Lung (tissue), 12 donors: Measurements from ENCODE around the gene CHDH. TPM values are rescaled to one million over a fixed set of nuclear protein-coding genes. Genes with fewer than 3 reads are reported as not detected.

Experiments
- ATAC-seq: fragments of 200-7000 bp; cut with Tn5 transposase; one replicate; pipeline ENCODE4 v1.9.1; 2020; ENCODE audit warnings: moderate number of reproducible peaks; ENCODE audit not compliant: insufficient read depth, low FRiP score
- DNase-seq, 3 donors: peaks; one replicate each; pipeline ENCODE4 v3.0.0-alpha.2; 2013 to 2017
- H3K27ac ChIP-seq, 2 donors: one replicate each; pipeline ENCODE4 v1.5.1; 2013; ENCODE audit warnings: mild to moderate bottlenecking in 2 of 2, moderate library complexity in 2 of 2, control low read depth in 1 of 2, inconsistent platforms in 1 of 2, low read depth in 1 of 2, low read length in 1 of 2
- H3K27me3 ChIP-seq, 3 donors: one replicate each; pipeline ENCODE4 v1.5.1; 2013; ENCODE audit warnings: low read length in 2 of 3; ENCODE audit not compliant: control insufficient read depth in 3 of 3, insufficient read depth in 3 of 3
- H3K36me3 ChIP-seq, 4 donors: one replicate each; pipeline ENCODE4 v1.5.1; 2013; ENCODE audit warnings: low read length in 4 of 4, mild to moderate bottlenecking in 1 of 4, moderate library complexity in 1 of 4; ENCODE audit not compliant: control insufficient read depth in 4 of 4, insufficient read depth in 4 of 4
- H3K4me1 ChIP-seq, 5 donors: one replicate each; pipeline ENCODE4 v1.5.1; 2013; ENCODE audit warnings: low read length in 5 of 5, mild to moderate bottlenecking in 2 of 5, moderate library complexity in 1 of 5; ENCODE audit not compliant: control insufficient read depth in 5 of 5, insufficient read depth in 5 of 5
- H3K4me3 ChIP-seq: one replicate; pipeline ENCODE4 v1.5.1; 2013; ENCODE audit warnings: mild to moderate bottlenecking, control low read depth, moderate library complexity
- H3K9ac ChIP-seq, 2 donors: one replicate each; pipeline ENCODE4 v1.5.1; 2013; ENCODE audit warnings: low read length in 2 of 2, control low read depth in 1 of 2; ENCODE audit not compliant: insufficient read depth in 1 of 2
- H3K9me3 ChIP-seq, 4 donors: one replicate each; pipeline ENCODE4 v1.5.1; 2013; ENCODE audit warnings: low read length in 3 of 4, mild to moderate bottlenecking in 1 of 4, moderate library complexity in 1 of 4; ENCODE audit not compliant: control insufficient read depth in 4 of 4, insufficient read depth in 3 of 4
- WGBS, 2 donors: extraction: QIAGEN DNeasy Blood & Tissue Kit; methylation state at CpG; one replicate each; pipeline ENCODE4 v1.1.7; 2013; 5-methylcytosine and 5-hydroxymethylcytosine counted together
- polyA plus RNA-seq, 2 donors: library from polyadenylated mRNA; stranded (reverse); fragments of 200-250 nt; gene quantifications; one replicate each; pipeline ENCODE4 v1.2.1, GENCODE V29; 2013
- total RNA-seq, 2 donors: library from RNA; depleted of rRNA in 1 of 2; stranded (reverse); fragments of >200 nt in 1 of 2; gene quantifications; one replicate each; pipeline ENCODE4 v1.2.1, GENCODE V29; 2014 to 2021
- TF ChIP-seq, protein P1 (sequence below): IDR thresholded peaks from 2 replicates; pipeline ENCODE4 v1.5.1; 2012; ENCODE audit warnings: mild to moderate bottlenecking; ENCODE audit errors: control extremely low read depth, extremely low read depth
- donor health status: control.
- donor health status: control.
- donor health status: Bipolar disorder and iron deficiency.
- donor health status: healthy.
- donor health status: DM: yes; HTN: yes; CAD: no.

The CHDH gene
- total and polyA plus RNA-seq, 4 donors: 1.5 to 10.9 (median 2.8) TPM

DNA sequence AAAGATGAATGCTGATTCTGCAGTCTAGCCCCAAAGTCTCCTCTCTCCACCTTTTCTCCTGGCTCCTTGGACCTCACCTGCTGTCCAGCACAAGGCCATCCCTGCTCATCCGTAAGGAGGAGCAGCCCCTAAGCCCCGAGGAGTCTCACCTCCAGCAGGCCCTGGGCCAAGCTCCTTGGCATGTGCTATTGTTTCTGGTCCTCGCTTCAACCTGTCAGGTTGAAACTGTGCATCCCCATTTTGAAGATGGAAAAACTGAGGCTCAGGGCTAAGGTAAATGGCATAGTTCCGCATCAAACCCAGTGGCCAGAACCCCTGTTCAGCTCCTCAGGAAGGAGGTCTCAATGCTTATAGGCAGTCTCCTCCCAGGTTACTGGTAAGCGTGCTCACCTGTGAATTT is 26.1 kb downstream of the CHDH start:
- Histone ChIP-seq H3K4me1 (peaks cover 0 to 5% (median 3%) of the 10 kb centered on the region in 5 donors), H3K9ac (no peak overlapping the region), H3K27ac (no peak overlapping the region), H3K9me3 (no peaks in the 10 kb centered on the region), H3K36me3 (peaks cover 0 to 21% (median 16%) of the 10 kb centered on the region in 4 donors), H3K4me3 (no peak overlapping the region), H3K27me3 (no peaks in the 10 kb centered on the region)
- 97% methylated on average over 5 of the region's 5 CpGs for WGBS, 2 donors
- ATAC-seq (no peak), DNase-seq (no peak)
- TF ChIP-seq, protein P1, sequence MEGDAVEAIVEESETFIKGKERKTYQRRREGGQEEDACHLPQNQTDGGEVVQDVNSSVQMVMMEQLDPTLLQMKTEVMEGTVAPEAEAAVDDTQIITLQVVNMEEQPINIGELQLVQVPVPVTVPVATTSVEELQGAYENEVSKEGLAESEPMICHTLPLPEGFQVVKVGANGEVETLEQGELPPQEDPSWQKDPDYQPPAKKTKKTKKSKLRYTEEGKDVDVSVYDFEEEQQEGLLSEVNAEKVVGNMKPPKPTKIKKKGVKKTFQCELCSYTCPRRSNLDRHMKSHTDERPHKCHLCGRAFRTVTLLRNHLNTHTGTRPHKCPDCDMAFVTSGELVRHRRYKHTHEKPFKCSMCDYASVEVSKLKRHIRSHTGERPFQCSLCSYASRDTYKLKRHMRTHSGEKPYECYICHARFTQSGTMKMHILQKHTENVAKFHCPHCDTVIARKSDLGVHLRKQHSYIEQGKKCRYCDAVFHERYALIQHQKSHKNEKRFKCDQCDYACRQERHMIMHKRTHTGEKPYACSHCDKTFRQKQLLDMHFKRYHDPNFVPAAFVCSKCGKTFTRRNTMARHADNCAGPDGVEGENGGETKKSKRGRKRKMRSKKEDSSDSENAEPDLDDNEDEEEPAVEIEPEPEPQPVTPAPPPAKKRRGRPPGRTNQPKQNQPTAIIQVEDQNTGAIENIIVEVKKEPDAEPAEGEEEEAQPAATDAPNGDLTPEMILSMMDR: no peak

DNA sequence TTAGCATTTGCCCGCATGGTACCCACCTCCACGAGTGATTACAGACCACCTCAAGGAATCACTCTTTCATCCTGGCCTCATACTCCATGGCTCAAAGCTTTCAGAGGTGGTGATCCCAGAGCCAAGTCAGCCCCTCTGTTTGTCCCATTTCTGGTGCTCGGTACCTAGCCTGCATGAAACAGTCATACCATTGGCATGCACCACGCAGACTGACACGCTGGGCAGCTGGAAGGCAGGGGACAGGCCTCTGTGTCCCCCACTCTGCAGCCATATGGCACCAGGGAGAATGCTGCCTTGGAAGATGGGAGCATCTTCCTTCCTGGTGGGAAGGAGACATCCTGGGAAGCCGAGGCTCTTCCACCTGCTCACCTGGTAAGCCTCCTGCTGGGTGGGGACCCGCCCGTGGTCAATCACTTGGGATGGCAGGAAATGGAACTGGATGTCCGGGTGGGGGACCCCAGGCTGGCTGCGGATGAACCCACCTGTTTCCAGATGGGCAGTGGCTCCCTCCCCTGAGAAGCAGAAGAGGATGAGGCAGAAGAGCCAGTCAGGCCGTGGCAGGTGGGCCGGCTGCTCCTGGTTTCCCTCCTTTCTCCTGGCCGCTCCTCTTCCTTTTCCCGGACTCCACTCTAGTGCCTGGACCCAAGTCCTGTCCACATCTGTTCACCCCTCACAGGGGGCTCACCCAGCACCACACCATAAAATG is 26.9 kb downstream of the CHDH start:
- Histone ChIP-seq H3K4me1 (peaks cover 0 to 3% (median 0%) of the 10 kb centered on the region in 5 donors), H3K4me3 (no peak overlapping the region), H3K27ac (no peak overlapping the region), H3K9me3 (no peaks in the 10 kb centered on the region), H3K27me3 (no peaks in the 10 kb centered on the region), H3K36me3 (peaks cover 0 to 24% (median 18%) of the 10 kb centered on the region in 4 donors), H3K9ac (no peak overlapping the region)
- WGBS, 2 donors: 92 to 95% methylated on average over 14 of the region's 14 CpGs
- DNase-seq (no peak), ATAC-seq (no peak)
- TF ChIP-seq, protein P1: no peak

DNA sequence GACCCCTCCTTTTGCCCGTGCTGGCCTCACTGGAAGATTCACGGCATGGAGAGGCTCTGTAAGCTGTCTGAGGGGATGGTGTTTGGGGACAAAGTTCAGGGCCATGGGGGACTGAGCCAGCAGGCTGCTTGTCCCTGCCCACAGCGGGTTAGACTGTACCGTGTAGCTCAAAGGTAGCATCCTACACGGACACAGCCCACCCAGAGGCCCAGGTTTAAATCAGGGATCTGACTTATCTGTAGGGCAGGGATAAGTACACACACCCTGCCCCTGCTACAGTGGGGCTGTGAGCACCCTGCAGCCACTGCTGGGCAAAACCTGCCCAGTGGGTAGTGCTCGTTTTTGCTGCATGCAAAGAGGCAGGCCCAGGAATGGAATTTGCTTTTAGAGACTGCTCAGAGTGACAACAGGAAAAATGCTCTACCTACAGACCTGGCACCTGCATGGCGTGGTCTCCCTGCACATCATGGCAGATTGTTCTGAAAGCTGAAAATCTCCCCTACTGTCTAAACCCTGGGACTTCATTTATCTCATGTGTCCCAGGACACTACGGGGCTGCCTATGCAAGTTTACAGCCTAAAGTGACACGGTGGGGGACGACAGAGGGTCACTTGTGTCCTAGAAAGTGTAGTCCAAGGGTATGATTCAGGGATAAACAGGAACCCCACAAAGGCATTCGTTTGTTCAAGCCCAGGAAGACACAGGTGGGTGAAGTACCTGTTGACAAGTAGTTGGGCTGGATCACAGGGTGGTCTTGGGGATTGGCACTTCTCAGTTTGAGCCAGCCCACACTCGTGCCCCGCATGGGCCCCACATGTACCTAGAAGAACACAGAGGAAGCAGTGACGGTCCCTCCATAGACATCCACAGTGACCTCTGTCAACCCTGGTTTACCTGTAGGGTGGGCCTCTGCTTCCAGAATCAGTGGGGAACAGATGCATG is 27.7 kb downstream of the CHDH start:
- Histone ChIP-seq H3K27ac (no peak overlapping the region), H3K4me1 (no peaks in the 10 kb centered on the region), H3K36me3 (peaks cover 0 to 27% (median 20%) of the 10 kb centered on the region in 4 donors), H3K27me3 (no peaks in the 10 kb centered on the region), H3K4me3 (no peak overlapping the region), H3K9ac (no peak overlapping the region), H3K9me3 (no peaks in the 10 kb centered on the region)
- ATAC-seq: no peak
- DNase-seq: no peak
- 81 to 85% methylated on average over 14 of the region's 14 CpGs for whole genome bisulfite sequencing, 2 donors
- TF ChIP-seq, protein P1: no peak
